Activated naive CD4-positive, alpha-beta T cell treated with anti-CD3 and anti-CD28 coated beads, Interleukin-2, amount 10 ng/mL, durations not matched to agents 7 days and 5 days (primary cell): ENCODE data around the gene GATA5.
A peak's percentile ranks its signal among the peaks of the same experiment; 100 is the strongest.

Source experiments
- CTCF ChIA-PET: fragments of 350-600 bp; sonication (Branson Sonifier 250); formaldehyde crosslinking; loops from one replicate; lab custom pipeline; 2021; ENCODE audit warnings: antibody characterized with exemption; lab: Charles Lee
- DNase-seq: peaks from one replicate; pipeline ENCODE4 v3.0.0-alpha.2; 2020
- H3K27ac Mint-ChIP-seq: one replicate; pipeline ENCODE4 v1.8.0; 2021; ENCODE audit warnings: mild to moderate bottlenecking, moderate library complexity, mixed read lengths
- H3K27me3 Mint-ChIP-seq: one replicate; pipeline ENCODE4 v1.8.0; 2021; ENCODE audit warnings: mild to moderate bottlenecking, mixed read lengths
- H3K36me3 Mint-ChIP-seq: one replicate; pipeline ENCODE4 v1.8.0; 2021; ENCODE audit warnings: mixed read lengths
- H3K4me1 Mint-ChIP-seq: one replicate; pipeline ENCODE4 v1.8.0; 2021; ENCODE audit warnings: mixed read lengths
- H3K4me3 Mint-ChIP-seq: one replicate; pipeline ENCODE4 v1.8.0; 2021; ENCODE audit warnings: mild to moderate bottlenecking, moderate library complexity, mixed read lengths
- H3K9me3 Mint-ChIP-seq: one replicate; pipeline ENCODE4 v1.8.0; 2021; ENCODE audit warnings: mixed read lengths

Gene GATA5

GRCh38 chr20:62511300-62511914 lies 35.6 kb upstream of the GATA5 start:
- no peaks in the 10 kb centered on the region for H3K9me3 Mint-ChIP-seq

GRCh38 chr20:62508641-62509051 lies 32.9 kb upstream of the GATA5 start:
- no peak for DNase-seq
- Mint-ChIP-seq H3K36me3 (no peaks in the 10 kb centered on the region), H3K4me3 (no peak overlapping the region), H3K27ac (no peak overlapping the region), H3K27me3 (peaks cover 25% of the 10 kb centered on the region), H3K9me3 (no peaks in the 10 kb centered on the region), H3K4me1 (peaks cover 5% of the 10 kb centered on the region)
- CTCF ChIA-PET, result interaction anchor here (1.5 kb wide), 1 partner anchor 283 kb away, joined by 6 read pairs; no protein-coding TSS in a partner anchor

More at GRCh38 chr20:62511300-62511914, 35.6 kb upstream of the GATA5 start:
- H3K4me3 Mint-ChIP-seq, result no peak overlapping the region
- no peak for DNase-seq
- no peaks in the 10 kb centered on the region for H3K36me3 Mint-ChIP-seq
- peaks cover 42% of the 10 kb centered on the region for H3K27me3 Mint-ChIP-seq
- CTCF ChIA-PET, result interaction anchor here (1.5 kb wide), 1 partner anchor 12 kb away, joined by 4 read pairs; no protein-coding TSS in a partner anchor
- H3K4me1 Mint-ChIP-seq, result peaks cover 5% of the 10 kb centered on the region
- no peak overlapping the region for H3K27ac Mint-ChIP-seq

GRCh38 chr20:62507991-62508640 lies 32.3 kb upstream of the GATA5 start:
- no peaks in the 10 kb centered on the region for H3K9me3 Mint-ChIP-seq
- peaks cover 3% of the 10 kb centered on the region for H3K4me1 Mint-ChIP-seq
- CTCF ChIA-PET, result interaction anchor here (1.1 to 1.5 kb wide), 2 partner anchors 109 to 283 kb away, joined by 3 to 6 read pairs; no protein-coding TSS in a partner anchor

GRCh38 chr20:62507323-62507722 lies 31.5 kb upstream of the GATA5 start:
- DNase-seq, result no peak
- CTCF ChIA-PET, result interaction anchor here (1.1 kb wide), 1 partner anchor 110 kb away, joined by 3 read pairs; no protein-coding TSS in a partner anchor
- H3K4me3 Mint-ChIP-seq, result no peak overlapping the region
- H3K4me1 Mint-ChIP-seq, result no peaks in the 10 kb centered on the region
- no peak overlapping the region for H3K27ac Mint-ChIP-seq
- no peaks in the 10 kb centered on the region for H3K36me3 Mint-ChIP-seq
- H3K9me3 Mint-ChIP-seq, result no peaks in the 10 kb centered on the region
- peaks cover 12% of the 10 kb centered on the region for H3K27me3 Mint-ChIP-seq

More at GRCh38 chr20:62507991-62508640, 32.3 kb upstream of the GATA5 start:
- Mint-ChIP-seq H3K36me3 (no peaks in the 10 kb centered on the region), H3K4me3 (no peak overlapping the region), H3K27me3 (peaks cover 20% of the 10 kb centered on the region), H3K27ac (no peak overlapping the region)
- DNase-seq, result no peak

- no peaks in the 10 kb centered on the region for H3K36me3 Mint-ChIP-seq
- CTCF ChIA-PET, result interaction anchor here (1.1 kb wide), 1 partner anchor 110 kb away, joined by 3 read pairs; no protein-coding TSS in a partner anchor
Observed at GRCh38 chr20:62506791-62507190, 31.0 kb upstream of the GATA5 start.

GRCh38 chr20:62506087-62506486 lies 30.3 kb upstream of the GATA5 start:
- Mint-ChIP-seq H3K4me1 (peaks cover 8% of the 10 kb centered on the region), H3K27ac (no peak overlapping the region), H3K9me3 (no peaks in the 10 kb centered on the region), H3K27me3 (no peaks in the 10 kb centered on the region), H3K4me3 (no peak overlapping the region), H3K36me3 (no peaks in the 10 kb centered on the region)
- no peak for DNase-seq
- CTCF ChIA-PET, result interaction anchor here (1.2 kb wide), 1 partner anchor 136 kb away, joined by 3 read pairs; the partner anchor contains the start of gene SLCO4A1

More at GRCh38 chr20:62506791-62507190, 31.0 kb upstream of the GATA5 start:
- no peak for DNase-seq
- Mint-ChIP-seq H3K27me3 (peaks cover 7% of the 10 kb centered on the region), H3K27ac (no peak overlapping the region), H3K9me3 (no peaks in the 10 kb centered on the region), H3K4me3 (no peak overlapping the region), H3K4me1 (peaks cover 4% of the 10 kb centered on the region)

GRCh38 chr20:62505337-62506045 lies 29.7 kb upstream of the GATA5 start:
- Mint-ChIP-seq H3K4me1 (peaks cover 14% of the 10 kb centered on the region), H3K36me3 (no peaks in the 10 kb centered on the region), H3K9me3 (no peaks in the 10 kb centered on the region), H3K27ac (no peak overlapping the region), H3K27me3 (no peaks in the 10 kb centered on the region), H3K4me3 (no peak overlapping the region)
- CTCF ChIA-PET, result interaction anchor here (0.8 to 1.2 kb wide), 3 partner anchors 111 to 137 kb away, joined by 3 read pairs; partner anchors contain the start of gene SLCO4A1
- no peak for DNase-seq

GRCh38 chr20:62504323-62504722 lies 28.5 kb upstream of the GATA5 start:
- DNase-seq, result no peak
- H3K4me3 Mint-ChIP-seq, result no peak overlapping the region
- no peaks in the 10 kb centered on the region for H3K9me3 Mint-ChIP-seq
- H3K4me1 Mint-ChIP-seq, result peaks cover 17% of the 10 kb centered on the region
- peaks cover 5% of the 10 kb centered on the region for H3K27me3 Mint-ChIP-seq
- no peak overlapping the region for H3K27ac Mint-ChIP-seq
- no peaks in the 10 kb centered on the region for H3K36me3 Mint-ChIP-seq
- CTCF ChIA-PET, result no interaction called here

- Mint-ChIP-seq H3K27ac (no peak overlapping the region), H3K4me3 (no peak overlapping the region), H3K4me1 (peaks cover 17% of the 10 kb centered on the region), H3K9me3 (no peaks in the 10 kb centered on the region), H3K36me3 (no peaks in the 10 kb centered on the region), H3K27me3 (peaks cover 6% of the 10 kb centered on the region)
- DNase-seq, result no peak
- CTCF ChIA-PET, result interaction anchor here (2.4 to 2.6 kb wide), 2 partner anchors 113 to 288 kb away, joined by 11 to 17 read pairs; no protein-coding TSS in a partner anchor
Observed at GRCh38 chr20:62503401-62504178, 27.8 kb upstream of the GATA5 start.

GRCh38 chr20:62502496-62503095 lies 26.8 kb upstream of the GATA5 start:
- Mint-ChIP-seq H3K27me3 (peaks cover 6% of the 10 kb centered on the region), H3K36me3 (no peaks in the 10 kb centered on the region), H3K9me3 (no peaks in the 10 kb centered on the region), H3K4me1 (peaks cover 17% of the 10 kb centered on the region), H3K27ac (no peak overlapping the region), H3K4me3 (no peak overlapping the region)
- DNase-seq, result no peak
- CTCF ChIA-PET, result interaction anchor here (1.2 to 2.6 kb wide), 3 partner anchors 114 to 329 kb away, joined by 3 to 17 read pairs (median 11); no protein-coding TSS in a partner anchor

GRCh38 chr20:62501801-62502495 lies 26.2 kb upstream of the GATA5 start:
- H3K9me3 Mint-ChIP-seq, result no peaks in the 10 kb centered on the region
- peak; percentile 55 for DNase-seq
- CTCF ChIA-PET, result interaction anchor here (0.9 to 2.6 kb wide), 4 partner anchors 115 to 330 kb away, joined by 3 to 17 read pairs (median 7); no protein-coding TSS in a partner anchor
- H3K27me3 Mint-ChIP-seq, result peaks cover 10% of the 10 kb centered on the region
- H3K36me3 Mint-ChIP-seq, result no peaks in the 10 kb centered on the region
- no peak overlapping the region for H3K4me3 Mint-ChIP-seq
- H3K4me1 Mint-ChIP-seq, result peaks cover 17% of the 10 kb centered on the region
- peak overlapping the region; percentile 34 for H3K27ac Mint-ChIP-seq

- H3K4me1 Mint-ChIP-seq, result peaks cover 19% of the 10 kb centered on the region
- H3K9me3 Mint-ChIP-seq, result no peaks in the 10 kb centered on the region
- H3K36me3 Mint-ChIP-seq, result no peaks in the 10 kb centered on the region
- H3K4me3 Mint-ChIP-seq, result no peak overlapping the region
- H3K27ac Mint-ChIP-seq, result no peak overlapping the region
- H3K27me3 Mint-ChIP-seq, result peaks cover 11% of the 10 kb centered on the region
- DNase-seq, result peak; percentile 85
- CTCF ChIA-PET, result interaction anchor here (0.8 to 2.0 kb wide), 14 partner anchors 10 to 309 kb away, joined by 3 to 28 read pairs (median 4); partner anchors contain the start of gene SLCO4A1
Observed at GRCh38 chr20:62500237-62500864, 24.6 kb upstream of the GATA5 start.
